PC-3 (cell line): Measurements from ENCODE around the gene JPH3. TPM values are rescaled to one million over a fixed set of nuclear protein-coding genes. Genes with fewer than 3 reads are reported as not detected.

Experiments used
- ATAC-seq: fragments of 200-7000 bp; cut with Tn5 transposase; 2 replicates; pipeline ENCODE4 v1.9.1; 2020; ENCODE audit warnings: mild to moderate bottlenecking, moderate library complexity
- BruUV-seq: library from RNA; stranded (reverse); fragments of 400-500 nt; replicated peaks from 2 replicates; lab custom pipeline; 2021; lab: Mats Ljungman, UMichigan
- CTCF ChIA-PET: fragments of 300-600 bp; sonication (Branson Sonifier 250); formaldehyde crosslinking; loops from one replicate; lab custom pipeline; 2022; ENCODE audit warnings: antibody characterized with exemption; lab: Charles Lee
- POLR2A ChIA-PET: fragments of 300-600 bp; sonication (Branson Sonifier 250); formaldehyde crosslinking; loops from one replicate; lab custom pipeline; 2022; ENCODE audit warnings: antibody characterized with exemption; ENCODE audit not compliant: unreplicated experiment; lab: Charles Lee
- DNase-seq: peaks from one replicate; pipeline ENCODE4 v3.0.0-alpha.2; 2015
- H2AFZ ChIP-seq: fragments of 300-600 bp; sonication (generic); 2 replicates; pipeline ENCODE4 v1.6.0; 2016; ENCODE audit warnings: antibody characterized with exemption, low read length
- H3F3A ChIP-seq: fragments of 300-600 bp; sonication (generic); one replicate; pipeline ENCODE4 v1.6.0; 2017; ENCODE audit warnings: antibody characterized with exemption, low read length, control low read depth, mild to moderate bottlenecking; ENCODE audit not compliant: unreplicated experiment
- H3K27ac ChIP-seq: fragments of 300-600 bp; sonication (generic); 2 replicates; pipeline ENCODE4 v1.5.1; 2016; ENCODE audit warnings: mild to moderate bottlenecking, low read length
- H3K27me3 ChIP-seq: fragments of 300-600 bp; sonication (generic); 2 replicates; pipeline ENCODE4 v1.6.1; 2016; ENCODE audit warnings: low read length, mixed read lengths
- H3K36me3 ChIP-seq: fragments of 300-600 bp; sonication (generic); 2 replicates; pipeline ENCODE4 v1.6.1; 2016; ENCODE audit warnings: low read depth, mixed run types, low read length, mixed read lengths
- H3K4me1 ChIP-seq: fragments of 300-600 bp; sonication (generic); 2 replicates; pipeline ENCODE4 v1.5.1; 2016; ENCODE audit warnings: low read length; ENCODE audit not compliant: insufficient read depth
- H3K4me2 ChIP-seq: fragments of 300-600 bp; sonication (generic); 2 replicates; pipeline ENCODE4 v1.6.0; 2016; ENCODE audit warnings: low read length
- H3K4me3 ChIP-seq: fragments of 300-600 bp; sonication (generic); 2 replicates; pipeline ENCODE4 v1.5.1; 2016; ENCODE audit warnings: mild to moderate bottlenecking, low read length, mixed read lengths
- H3K79me2 ChIP-seq: fragments of 300-600 bp; sonication (generic); 2 replicates; pipeline ENCODE4 v1.6.1; 2017; ENCODE audit warnings: low read length, mixed read lengths
- H3K9ac ChIP-seq: fragments of 300-600 bp; sonication (generic); 2 replicates; pipeline ENCODE4 v1.6.0; 2016; ENCODE audit warnings: mild to moderate bottlenecking, low read length
- H3K9me2 ChIP-seq: fragments of 300-600 bp; sonication (generic); replicated peaks from 2 replicates; pipeline ENCODE4 v1.6.1; 2016; ENCODE audit warnings: mixed run types, low read length, mixed read lengths
- H3K9me3 ChIP-seq: fragments of 300-600 bp; sonication (generic); 2 replicates; pipeline ENCODE4 v1.6.1; 2016; ENCODE audit warnings: low read length, mixed read lengths
- H4K20me1 ChIP-seq: fragments of 300-600 bp; sonication (generic); 2 replicates; pipeline ENCODE4 v1.6.1; 2016; ENCODE audit warnings: low read length, mixed read lengths
- EZH2 ChIP-seq: fragments of 300-600 bp; sonication (generic); IDR thresholded peaks from one replicate; pipeline ENCODE4 v1.6.1; 2017; ENCODE audit warnings: antibody characterized with exemption, mild to moderate bottlenecking, low read length; ENCODE audit not compliant: unreplicated experiment
- EZH2phosphoT487 ChIP-seq: fragments of 300-600 bp; sonication (generic); IDR thresholded peaks from 2 replicates; pipeline ENCODE4 v1.6.1; 2018; ENCODE audit warnings: mild to moderate bottlenecking, antibody characterized with exemption, low read length, borderline replicate concordance
- intact Hi-C: fragments of 100-400 bp; cut with micrococcal nuclease; formaldehyde crosslinking; loops from 2 replicates; pipeline ENCODE4 v1.9.0; 2023
- total RNA-seq: library from RNA; depleted of rRNA; stranded (reverse); fragments of >200 nt; gene quantifications from 2 replicates; pipeline ENCODE4 v1.2.3, GENCODE V29; 2014
- TF ChIP-seq, protein P1 (sequence below): fragments of 300-600 bp; sonication (generic); conservative IDR thresholded peaks from 2 replicates; pipeline ENCODE4 v1.5.1; 2017; ENCODE audit warnings: antibody characterized with exemption, low read depth, mild to moderate bottlenecking, low read length

JPH3 gene
- total RNA-seq, 1 experiment from 2014 or later, result not detected

DNA sequence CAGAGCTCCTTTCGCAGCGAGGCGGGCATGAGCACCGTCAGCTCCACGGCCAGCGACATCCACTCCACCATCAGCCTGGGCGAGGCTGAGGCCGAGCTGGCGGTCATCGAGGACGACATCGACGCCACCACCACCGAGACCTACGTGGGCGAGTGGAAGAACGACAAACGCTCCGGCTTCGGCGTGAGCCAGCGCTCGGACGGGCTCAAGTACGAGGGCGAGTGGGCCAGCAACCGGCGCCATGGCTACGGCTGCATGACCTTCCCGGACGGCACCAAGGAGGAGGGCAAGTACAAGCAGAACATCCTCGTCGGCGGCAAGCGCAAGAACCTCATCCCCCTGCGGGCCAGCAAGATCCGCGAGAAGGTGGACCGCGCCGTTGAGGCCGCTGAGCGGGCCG lies 42.3 kb downstream of the JPH3 start:
- BruUV-seq, result no TSS peak
- Histone ChIP-seq H3K79me2 (no peaks in the 10 kb centered on the region), H3K27me3 (peaks cover 50% of the 10 kb centered on the region), H4K20me1 (no peaks in the 10 kb centered on the region), H3K9me3 (no peaks in the 10 kb centered on the region), H3K4me3 (no peak overlapping the region), H3F3A (no peaks in the 10 kb centered on the region), H3K36me3 (no peaks in the 10 kb centered on the region), H3K4me2 (no peak overlapping the region), H3K9me2 (no peaks in the 10 kb centered on the region), H2AFZ (no peak overlapping the region), H3K27ac (no peak overlapping the region), H3K9ac (no peak overlapping the region), H3K4me1 (no peaks in the 10 kb centered on the region)
- DNase-seq, result no peak
- ChIA-PET CTCF (no interaction called here), POLR2A (no interaction called here)
- no peak for ATAC-seq
- TF ChIP-seq EZH2phosphoT487 (no peak), EZH2 (no peak)
- TF ChIP-seq, protein P1, sequence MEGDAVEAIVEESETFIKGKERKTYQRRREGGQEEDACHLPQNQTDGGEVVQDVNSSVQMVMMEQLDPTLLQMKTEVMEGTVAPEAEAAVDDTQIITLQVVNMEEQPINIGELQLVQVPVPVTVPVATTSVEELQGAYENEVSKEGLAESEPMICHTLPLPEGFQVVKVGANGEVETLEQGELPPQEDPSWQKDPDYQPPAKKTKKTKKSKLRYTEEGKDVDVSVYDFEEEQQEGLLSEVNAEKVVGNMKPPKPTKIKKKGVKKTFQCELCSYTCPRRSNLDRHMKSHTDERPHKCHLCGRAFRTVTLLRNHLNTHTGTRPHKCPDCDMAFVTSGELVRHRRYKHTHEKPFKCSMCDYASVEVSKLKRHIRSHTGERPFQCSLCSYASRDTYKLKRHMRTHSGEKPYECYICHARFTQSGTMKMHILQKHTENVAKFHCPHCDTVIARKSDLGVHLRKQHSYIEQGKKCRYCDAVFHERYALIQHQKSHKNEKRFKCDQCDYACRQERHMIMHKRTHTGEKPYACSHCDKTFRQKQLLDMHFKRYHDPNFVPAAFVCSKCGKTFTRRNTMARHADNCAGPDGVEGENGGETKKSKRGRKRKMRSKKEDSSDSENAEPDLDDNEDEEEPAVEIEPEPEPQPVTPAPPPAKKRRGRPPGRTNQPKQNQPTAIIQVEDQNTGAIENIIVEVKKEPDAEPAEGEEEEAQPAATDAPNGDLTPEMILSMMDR, result no peak
- intact Hi-C loops, result no loop called here

DNA sequence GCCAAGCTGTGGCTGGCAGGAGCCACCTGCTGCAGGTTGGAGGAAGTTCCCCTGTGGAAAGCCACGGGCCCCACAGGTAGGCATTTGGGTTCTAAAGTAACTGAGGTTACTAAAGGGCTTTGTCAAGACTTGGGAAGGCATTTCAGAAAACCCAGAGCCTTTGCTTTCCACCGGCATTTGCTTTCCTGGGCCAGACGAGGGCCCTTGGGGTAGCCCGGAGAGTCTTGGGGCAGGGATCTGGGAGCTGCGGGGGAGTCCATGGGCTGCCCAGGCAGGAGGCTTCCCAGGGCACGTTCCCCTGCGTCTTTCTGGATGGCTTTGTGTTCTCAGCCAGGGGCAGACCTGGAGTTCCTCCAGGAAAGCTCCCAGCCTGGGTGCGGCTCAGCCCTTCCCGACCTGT lies 43.5 kb downstream of the JPH3 start:
- TF ChIP-seq, protein P1, result no peak
- no peak for TF ChIP-seq EZH2phosphoT487
- TF ChIP-seq EZH2, result no peak
- DNase-seq, result no peak
- H3K9me3 ChIP-seq, result no peaks in the 10 kb centered on the region
- no peak overlapping the region for H3K4me2 ChIP-seq
- H3K9me2 ChIP-seq, result no peaks in the 10 kb centered on the region
- BruUV-seq, result no TSS peak
- no peak overlapping the region for H2AFZ ChIP-seq
- no peaks in the 10 kb centered on the region for H3K79me2 ChIP-seq
- POLR2A ChIA-PET, result no interaction called here
- no peaks in the 10 kb centered on the region for H3F3A ChIP-seq
- intact Hi-C loops, result no loop called here
- H3K27me3 ChIP-seq, result peaks cover 49% of the 10 kb centered on the region
- no peak overlapping the region for H3K9ac ChIP-seq
- no peaks in the 10 kb centered on the region for H3K4me1 ChIP-seq
- no peak for ATAC-seq
- H3K36me3 ChIP-seq, result no peaks in the 10 kb centered on the region
- H3K4me3 ChIP-seq, result no peak overlapping the region
- CTCF ChIA-PET, result no interaction called here
- no peak overlapping the region for H3K27ac ChIP-seq
- H4K20me1 ChIP-seq, result no peaks in the 10 kb centered on the region

DNA sequence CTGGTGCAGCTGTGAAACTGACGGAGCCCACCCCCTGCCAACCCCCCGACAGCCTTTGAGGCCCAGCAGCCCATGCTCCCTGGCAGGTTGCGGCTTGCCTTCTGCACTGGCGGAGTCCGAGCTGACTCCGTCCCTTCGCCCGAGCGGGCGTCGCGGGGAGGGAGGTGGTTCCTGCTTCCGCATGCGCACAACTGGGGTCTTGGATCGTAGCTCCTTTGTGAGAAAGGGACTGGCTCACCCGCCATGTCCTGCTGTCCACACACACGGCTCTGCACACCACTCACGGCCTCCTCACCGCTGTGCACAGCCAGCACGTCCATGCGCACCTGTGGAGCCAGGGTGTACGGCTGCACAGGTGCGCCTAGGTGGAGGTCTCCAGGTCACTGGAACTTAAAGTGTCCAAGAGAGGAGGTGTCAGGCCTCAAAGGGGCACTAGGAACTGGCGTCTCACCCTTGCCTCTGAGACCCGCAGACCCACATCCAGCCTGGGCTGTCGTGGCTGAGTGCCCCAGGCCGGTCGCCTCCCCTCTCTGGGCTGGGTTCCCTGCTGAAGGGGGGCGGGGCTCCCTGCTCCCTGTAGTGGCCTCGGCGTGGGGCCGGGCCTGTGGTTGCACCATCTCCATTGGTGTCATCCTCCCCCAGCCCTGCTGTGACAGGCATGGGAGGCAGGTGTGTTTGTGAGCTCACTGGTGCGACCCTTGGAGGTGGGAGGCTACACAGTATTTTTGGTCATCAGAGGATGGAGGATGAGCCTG lies 45.3 kb downstream of the JPH3 start:
- Histone ChIP-seq H3K4me3 (no peak overlapping the region), H3K27ac (no peak overlapping the region), H4K20me1 (no peaks in the 10 kb centered on the region), H3K4me2 (no peak overlapping the region), H3K27me3 (peaks cover 39% of the 10 kb centered on the region), H3K9ac (no peak overlapping the region), H3K9me2 (no peaks in the 10 kb centered on the region), H3F3A (no peaks in the 10 kb centered on the region), H2AFZ (no peak overlapping the region), H3K9me3 (no peaks in the 10 kb centered on the region), H3K36me3 (no peaks in the 10 kb centered on the region), H3K4me1 (no peaks in the 10 kb centered on the region), H3K79me2 (no peaks in the 10 kb centered on the region)
- intact Hi-C loops, result no loop called here
- no peak for DNase-seq
- ATAC-seq, result no peak
- ChIA-PET POLR2A (no interaction called here), CTCF (no interaction called here)
- no TSS peak for BruUV-seq
- TF ChIP-seq EZH2 (no peak), EZH2phosphoT487 (no peak)
- TF ChIP-seq, protein P1, result no peak
